HepG2 (cell line): Measurements from ENCODE around the gene ZNF804B.

Experiments
- ASH2L ChIP-seq: fragments of 300-600, 200-600 bp; sonication (generic); IDR thresholded peaks from 2 replicates; pipeline ENCODE4 v1.7.0; 2017; ENCODE audit warnings: low read depth, mild to moderate bottlenecking, moderate library complexity, mixed read lengths, low read length; ENCODE audit not compliant: insufficient read length
- GTF2F1 ChIP-seq: fragments of 150-350 bp; IDR thresholded peaks from 2 replicates; pipeline ENCODE4 v1.6.1; 2014; ENCODE audit warnings: low read length
- KDM5A ChIP-seq: fragments of 200-600 bp; sonication (generic); IDR thresholded peaks from 2 replicates; pipeline ENCODE4 v1.7.0; 2018; ENCODE audit warnings: antibody characterized with exemption, mild to moderate bottlenecking, low read length, borderline replicate concordance
- MAFK ChIP-seq, 2 experiments: IDR thresholded peaks in 1 of 2; conservative IDR thresholded peaks in 1 of 2; 2 replicates each; pipeline ENCODE4 v1.6.1; 2011; ENCODE audit warnings: improper control_type of control experiment in 2 of 2, low read length in 2 of 2
- ZFP36L2 ChIP-seq: sonication (generic); formaldehyde crosslinking; IDR thresholded peaks from 2 replicates; pipeline ENCODE4 v1.4.0; 2020; ENCODE audit warnings: missing genetic modification reagents
- ZFP41 ChIP-seq: sonication (generic); formaldehyde crosslinking; IDR thresholded peaks from 2 replicates; pipeline ENCODE4 v1.4.0; 2020; ENCODE audit warnings: mild to moderate bottlenecking, missing genetic modification reagents, borderline replicate concordance
- TF ChIP-seq, protein P1 (sequence below): sonication (generic); formaldehyde crosslinking; IDR thresholded peaks from 2 replicates; pipeline ENCODE4 v1.4.0; 2020; ENCODE audit warnings: missing genetic modification reagents, mild to moderate bottlenecking, borderline replicate concordance
- TF ChIP-seq, protein P2 (sequence below): sonication (generic); formaldehyde crosslinking; IDR thresholded peaks from 2 replicates; pipeline ENCODE4 v1.4.0; 2020; ENCODE audit warnings: missing genetic modification reagents

DNA sequence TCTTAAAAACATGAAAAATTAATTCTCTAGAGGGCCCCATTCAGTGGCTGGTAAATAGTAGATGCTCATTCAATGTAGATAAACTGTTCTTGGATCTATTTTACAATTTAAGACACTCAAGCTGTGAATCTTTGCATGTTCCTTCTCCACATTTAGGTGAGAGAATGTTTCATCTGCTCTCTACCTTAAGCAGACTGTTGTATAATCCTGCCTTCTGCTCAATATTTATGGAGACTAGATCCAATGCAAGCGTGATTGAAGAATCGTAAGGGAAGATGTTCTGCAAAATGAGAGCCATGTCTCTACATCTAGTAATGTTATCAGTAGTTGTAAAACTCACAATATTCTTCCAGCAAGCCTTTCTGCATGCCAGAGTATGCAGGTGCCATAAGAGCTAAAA is 151.0 kb downstream of the ZNF804B start:
- TF ChIP-seq ASH2L (no peak), ZFP36L2 (CRISPR knock-in tag) (no peak), MAFK (conservative IDR thresholded peaks at IDR 0.05 in 1 of 2, IDR thresholded peaks at IDR 0.05 in 1 of 2; ENCODE audit: low read length in 2 of 2) (no peak), GTF2F1 (no peak), ZFP41 (no peak), KDM5A (no peak)
- TF ChIP-seq, protein P1, sequence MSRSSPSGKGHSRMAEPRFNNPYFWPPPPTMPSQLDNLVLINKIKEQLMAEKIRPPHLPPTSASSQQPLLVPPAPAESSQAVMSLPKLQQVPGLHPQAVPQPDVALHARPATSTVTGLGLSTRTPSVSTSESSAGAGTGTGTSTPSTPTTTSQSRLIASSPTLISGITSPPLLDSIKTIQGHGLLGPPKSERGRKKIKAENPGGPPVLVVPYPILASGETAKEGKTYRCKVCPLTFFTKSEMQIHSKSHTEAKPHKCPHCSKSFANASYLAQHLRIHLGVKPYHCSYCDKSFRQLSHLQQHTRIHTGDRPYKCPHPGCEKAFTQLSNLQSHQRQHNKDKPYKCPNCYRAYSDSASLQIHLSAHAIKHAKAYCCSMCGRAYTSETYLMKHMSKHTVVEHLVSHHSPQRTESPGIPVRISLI: no peak
- TF ChIP-seq, protein P2, sequence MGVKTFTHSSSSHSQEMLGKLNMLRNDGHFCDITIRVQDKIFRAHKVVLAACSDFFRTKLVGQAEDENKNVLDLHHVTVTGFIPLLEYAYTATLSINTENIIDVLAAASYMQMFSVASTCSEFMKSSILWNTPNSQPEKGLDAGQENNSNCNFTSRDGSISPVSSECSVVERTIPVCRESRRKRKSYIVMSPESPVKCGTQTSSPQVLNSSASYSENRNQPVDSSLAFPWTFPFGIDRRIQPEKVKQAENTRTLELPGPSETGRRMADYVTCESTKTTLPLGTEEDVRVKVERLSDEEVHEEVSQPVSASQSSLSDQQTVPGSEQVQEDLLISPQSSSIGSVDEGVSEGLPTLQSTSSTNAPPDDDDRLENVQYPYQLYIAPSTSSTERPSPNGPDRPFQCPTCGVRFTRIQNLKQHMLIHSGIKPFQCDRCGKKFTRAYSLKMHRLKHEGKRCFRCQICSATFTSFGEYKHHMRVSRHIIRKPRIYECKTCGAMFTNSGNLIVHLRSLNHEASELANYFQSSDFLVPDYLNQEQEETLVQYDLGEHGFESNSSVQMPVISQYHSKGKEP: no peak
